GM21515 (cell line): ENCODE results near the gene ABHD13.

Experiments
- ATAC-seq: cut with Tn5 transposase; IDR thresholded peaks from one replicate; pipeline ENCODE4 v1.9.1; 2021; ENCODE audit not compliant: unreplicated experiment

ABHD13 gene

GRCh38 chr13:108281901-108282300, 63.7 kb downstream of the ABHD13 start:
- no peak for ATAC-seq

GRCh38 chr13:108283110-108283509, 64.9 kb downstream of the ABHD13 start:
- no peak for ATAC-seq
